Measurements from ENCODE around the gene SDSL. TPM values are rescaled to one million over a fixed set of nuclear protein-coding genes. Genes with fewer than 3 reads are reported as not detected.

The SDSL gene
- 10 to 100 TPM in 3 of 4 donors, 1 to 10 TPM in 1; 5.4 to 13.3 (median 11.7) TPM for polyA plus RNA-seq (ENCODE audit: insufficient read length in 4 of 4)

DNA sequence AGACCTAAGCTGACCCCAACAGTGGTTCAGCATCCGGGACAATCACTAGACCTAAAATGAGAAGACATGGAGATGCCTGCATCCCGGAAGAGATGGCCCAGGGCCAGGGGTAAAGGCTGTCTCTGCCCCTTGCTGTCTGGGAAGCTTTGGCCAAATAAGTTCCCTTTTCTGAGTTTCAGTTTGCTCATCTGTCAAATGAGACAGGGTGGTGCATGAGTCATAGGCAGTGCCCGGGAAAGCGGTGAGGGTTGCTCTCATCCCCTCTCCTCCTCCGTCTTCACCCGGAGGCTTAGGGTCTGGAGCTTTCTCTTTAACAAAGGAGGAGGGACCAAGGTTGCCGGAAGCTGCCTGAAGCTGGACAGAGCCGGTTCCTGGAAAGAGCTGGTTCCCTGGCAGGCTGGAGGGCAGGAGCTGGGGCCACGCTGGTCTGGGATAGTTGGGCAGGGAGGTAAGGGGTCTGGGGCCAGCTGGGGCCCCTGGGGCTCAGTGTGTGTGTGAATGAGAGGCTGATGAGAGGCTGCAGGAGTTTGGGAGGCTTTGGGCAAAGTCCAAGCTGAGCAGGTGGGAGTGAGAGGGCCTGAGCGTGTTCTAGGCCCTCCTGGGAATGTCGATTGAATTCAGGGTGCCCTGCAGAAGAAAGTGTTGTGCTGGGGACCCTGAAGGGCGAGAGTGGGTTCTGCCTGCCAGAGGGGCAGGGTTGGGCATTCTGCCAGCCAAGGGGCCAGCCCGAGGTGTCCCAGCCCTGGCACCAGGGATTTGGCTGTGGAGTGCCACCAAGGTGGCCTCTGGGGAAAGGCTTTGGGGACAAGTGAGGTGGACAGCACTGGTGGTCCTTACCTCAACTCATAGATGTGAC is at the start of gene SDSL:
TSS of gene SDSL (plus strand) at position 351 of the 856 bp plus-strand sequence. CDS start 5,603 bp downstream, outside the sequence.
- peak; percentile 38 to 63 (median 59) for DNase-seq (ENCODE audit: low read depth in 4 of 4, low spot score in 3 of 4)

DNA sequence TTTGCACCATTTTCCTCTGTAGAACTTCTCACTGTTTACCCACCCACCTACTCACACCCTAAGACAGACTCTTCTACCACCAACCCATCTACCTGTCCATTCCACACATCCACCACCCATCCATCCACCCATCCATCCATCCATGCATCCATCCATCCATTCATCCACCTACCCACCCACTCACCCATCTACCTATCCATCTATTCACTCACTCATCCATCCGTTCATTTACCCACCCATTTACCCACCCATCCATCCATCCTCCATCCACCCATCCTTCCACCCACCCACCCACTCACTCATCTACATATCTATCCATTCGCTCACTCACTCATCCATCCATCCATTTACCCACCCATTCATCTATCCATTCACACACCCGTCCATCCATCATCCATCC is 48.7 kb upstream of the SDSL start:
- no peak for DNase-seq (ENCODE audit: low read depth in 4 of 4, low spot score in 3 of 4)

DNA sequence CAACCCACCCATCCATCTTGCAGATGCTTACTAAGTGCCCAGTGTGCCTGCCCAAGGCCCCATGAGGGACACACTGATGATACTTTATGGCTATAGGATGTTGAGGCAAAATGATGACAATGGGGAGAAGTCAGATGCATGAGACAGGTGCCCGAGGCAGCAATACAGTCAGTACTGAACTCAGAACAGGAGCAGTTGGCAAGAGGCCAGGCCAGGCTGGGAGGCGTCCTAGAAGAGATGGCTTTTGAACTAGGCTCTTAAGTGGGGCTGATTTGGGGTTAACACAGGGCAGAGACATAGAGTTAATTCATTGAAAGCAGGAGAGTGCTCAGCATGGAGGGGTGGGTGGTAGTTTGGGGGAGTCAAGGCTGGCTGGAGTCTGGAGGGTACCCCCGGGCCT is 48.2 kb upstream of the SDSL start:
- DNase-seq (ENCODE audit: low read depth in 4 of 4, low spot score in 3 of 4), result no peak

DNA sequence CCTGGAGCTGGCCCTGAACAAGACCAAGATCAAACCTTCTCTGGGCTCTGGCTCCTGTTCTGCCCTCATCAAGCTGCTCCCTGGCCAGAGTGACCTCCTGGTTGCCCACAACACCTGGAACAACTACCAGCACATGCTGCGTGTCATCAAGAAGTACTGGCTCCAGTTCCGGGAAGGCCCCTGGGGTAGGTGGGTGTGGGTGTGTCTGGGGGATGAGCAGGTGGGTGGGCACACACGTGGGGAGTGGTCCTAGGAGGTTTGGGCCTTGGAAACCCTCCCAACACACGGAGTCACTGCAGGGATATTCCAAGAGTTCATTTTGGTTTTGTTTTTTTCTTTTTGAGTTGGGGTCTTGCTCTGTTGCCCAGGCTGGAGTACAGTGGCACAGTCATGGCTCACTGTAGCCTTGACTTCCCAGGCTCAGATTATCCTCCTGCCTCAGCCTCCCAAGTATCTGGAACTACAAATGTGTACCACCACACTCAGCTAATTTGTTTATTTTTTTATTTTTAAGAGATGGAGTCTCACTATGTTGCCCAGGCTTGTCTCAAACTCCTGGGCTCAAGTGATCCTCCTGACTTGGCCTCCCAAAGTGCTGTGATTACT is 47.3 kb upstream of the SDSL start:
- DNase-seq (ENCODE audit: low read depth in 4 of 4, low spot score in 3 of 4), result no peak

- no peak for DNase-seq (ENCODE audit: low read depth in 4 of 4, low spot score in 3 of 4)
Observed at GRCh38 chr12:113378291-113378690, 43.9 kb upstream of the SDSL start.

DNA sequence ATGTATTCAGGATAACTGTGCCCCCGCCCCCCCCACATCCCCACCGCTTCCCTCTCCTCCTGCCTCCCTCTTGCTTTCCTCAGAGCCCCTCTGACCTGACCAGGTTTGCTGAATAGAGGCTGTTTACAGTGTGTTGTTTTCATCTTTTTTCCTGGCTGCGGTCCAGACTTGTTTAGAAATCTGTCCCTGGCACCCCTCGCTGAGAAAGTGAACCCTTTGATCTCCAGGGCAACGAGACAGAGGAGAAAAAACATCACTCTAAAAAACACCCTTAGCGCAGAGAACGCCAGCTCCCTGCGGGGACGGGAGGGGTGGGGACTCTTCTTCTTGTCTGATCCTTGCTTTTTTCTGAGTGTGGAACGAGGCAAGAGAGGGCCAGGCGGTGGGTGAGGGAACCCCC is 41.0 kb upstream of the SDSL start:
- no peak for DNase-seq (ENCODE audit: low read depth in 4 of 4, low spot score in 3 of 4)

DNA sequence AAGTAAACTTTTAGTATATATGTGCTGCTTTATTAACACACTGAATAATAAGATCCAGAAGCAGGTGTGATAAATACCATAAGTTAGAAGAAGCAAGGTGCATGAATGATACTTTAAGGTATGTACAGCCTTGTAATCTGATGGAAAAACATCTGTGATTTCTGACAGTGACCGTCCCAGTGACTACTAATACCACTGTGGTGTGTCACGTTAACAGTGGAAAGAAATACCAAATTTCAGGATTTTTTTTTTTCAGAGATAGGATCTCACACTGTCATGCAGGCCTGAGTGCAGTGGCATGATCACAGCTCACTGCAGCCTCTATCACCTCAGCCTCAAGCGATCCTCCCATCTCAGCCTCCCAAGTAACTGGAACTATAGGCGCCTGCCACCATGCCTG is 40.0 kb upstream of the SDSL start:
- no peak for DNase-seq (ENCODE audit: low read depth in 4 of 4, low spot score in 3 of 4)

DNA sequence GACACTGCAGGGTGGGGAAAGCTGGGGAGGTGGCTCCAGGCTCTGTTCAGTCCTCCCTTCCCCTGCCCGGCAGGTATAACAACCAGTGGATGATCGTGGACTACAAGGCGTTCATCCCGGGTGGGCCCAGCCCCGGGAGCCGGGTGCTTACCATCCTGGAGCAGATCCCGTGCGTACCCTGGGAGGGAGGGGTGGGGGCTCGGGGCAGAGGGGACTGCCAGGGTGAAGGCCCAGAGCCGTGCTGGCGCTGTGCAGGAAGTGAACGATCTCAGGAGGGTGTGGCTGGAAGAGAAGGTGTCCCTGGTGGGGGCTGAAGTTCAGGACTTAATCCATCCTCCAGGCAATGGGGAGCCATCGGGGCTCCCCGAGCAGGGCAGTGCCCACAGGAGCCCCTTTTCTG is 37.4 kb upstream of the SDSL start:
- no peak for DNase-seq (ENCODE audit: low read depth in 4 of 4, low spot score in 3 of 4)

DNA sequence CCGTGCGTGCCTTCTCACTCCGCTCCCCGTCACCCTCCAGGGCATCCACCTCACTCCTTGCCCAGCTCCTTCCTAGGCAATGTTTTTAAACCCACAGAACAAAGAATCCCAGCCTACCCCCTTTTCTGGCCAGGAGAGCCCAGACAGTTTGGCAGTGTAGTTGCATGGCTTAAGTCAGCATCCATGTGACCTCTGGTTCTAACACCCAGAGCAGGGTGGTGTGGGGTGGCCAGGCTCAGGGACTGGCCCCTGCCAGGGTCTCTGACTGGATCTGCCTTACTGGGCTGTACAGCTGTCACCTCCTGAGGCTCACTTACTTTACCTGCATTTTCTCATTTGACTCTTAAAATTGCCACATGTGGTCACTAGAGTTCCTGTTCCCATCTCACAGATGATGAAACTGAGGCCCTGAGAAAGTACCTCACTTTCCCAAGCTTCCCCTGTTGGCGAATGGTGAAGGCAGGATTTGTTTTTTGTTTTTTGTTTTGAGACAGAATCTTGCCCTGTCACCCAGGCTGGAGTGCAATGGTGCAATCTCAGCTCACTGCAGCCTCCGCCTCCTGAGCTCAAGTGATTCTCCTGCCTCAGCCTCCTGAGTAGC is 36.8 kb upstream of the SDSL start:
- no peak for DNase-seq (ENCODE audit: low read depth in 4 of 4, low spot score in 3 of 4)

DNA sequence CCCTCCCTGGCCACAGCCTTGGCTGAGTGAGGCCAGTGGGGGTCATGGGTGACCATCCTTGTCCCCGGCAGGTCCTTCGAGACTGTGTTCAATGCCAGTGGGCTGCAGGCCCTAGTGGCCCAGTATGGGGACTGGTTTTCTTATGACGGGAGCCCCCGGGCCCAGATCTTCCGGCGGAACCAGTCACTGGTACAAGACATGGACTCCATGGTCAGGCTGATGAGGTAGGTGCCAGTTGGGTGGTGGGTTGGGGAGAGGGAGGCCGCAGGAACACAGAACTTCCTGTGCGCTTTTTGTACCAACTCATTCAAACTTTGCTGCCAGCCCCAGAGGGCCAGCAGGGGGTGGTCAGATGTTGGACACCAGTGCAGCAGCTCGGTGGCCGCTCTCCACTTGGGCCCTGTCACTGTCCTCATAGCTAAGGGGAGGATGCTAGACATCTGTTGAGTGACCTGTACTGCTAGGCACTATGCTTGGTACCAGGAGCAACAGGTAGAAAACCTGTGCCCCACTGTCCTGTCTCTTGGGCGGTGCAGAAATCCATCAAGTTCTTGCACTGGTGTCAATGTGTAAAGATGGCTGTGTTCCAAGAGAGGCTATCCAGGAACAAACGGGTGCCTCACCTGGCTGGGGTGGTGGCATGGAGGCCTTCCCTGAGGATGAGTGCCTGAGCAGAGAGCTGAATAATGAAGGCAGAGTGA is 35.2 kb upstream of the SDSL start:
- no peak for DNase-seq (ENCODE audit: low read depth in 4 of 4, low spot score in 3 of 4)

- no peak for DNase-seq (ENCODE audit: low read depth in 4 of 4, low spot score in 3 of 4)
Observed at GRCh38 chr12:113387631-113388030, 34.5 kb upstream of the SDSL start.

DNA sequence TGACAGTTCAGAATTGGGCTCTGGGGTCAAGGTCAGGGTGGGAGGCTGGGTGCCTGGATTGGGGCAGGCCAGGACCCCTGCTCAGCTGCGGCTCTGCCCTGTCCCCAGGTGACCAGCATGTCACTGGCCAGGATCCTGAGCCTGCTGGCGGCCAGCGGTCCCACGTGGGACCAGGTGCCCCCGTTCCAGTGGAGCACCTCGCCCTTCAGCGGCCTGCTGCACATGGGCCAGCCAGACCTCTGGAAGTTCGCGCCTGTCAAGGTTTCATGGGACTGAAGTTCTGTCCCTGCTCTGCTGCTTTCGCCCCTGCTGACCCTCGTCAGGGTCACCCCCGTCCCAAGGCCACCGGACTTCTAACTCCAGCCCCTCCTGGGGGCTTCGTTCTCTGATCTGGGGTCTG is 33.8 kb upstream of the SDSL start:
- DNase-seq (ENCODE audit: low read depth in 4 of 4, low spot score in 3 of 4), result no peak

- no peak for DNase-seq (ENCODE audit: low read depth in 4 of 4, low spot score in 3 of 4)
Observed at GRCh38 chr12:113390064-113391043, 31.8 kb upstream of the SDSL start.

DNA sequence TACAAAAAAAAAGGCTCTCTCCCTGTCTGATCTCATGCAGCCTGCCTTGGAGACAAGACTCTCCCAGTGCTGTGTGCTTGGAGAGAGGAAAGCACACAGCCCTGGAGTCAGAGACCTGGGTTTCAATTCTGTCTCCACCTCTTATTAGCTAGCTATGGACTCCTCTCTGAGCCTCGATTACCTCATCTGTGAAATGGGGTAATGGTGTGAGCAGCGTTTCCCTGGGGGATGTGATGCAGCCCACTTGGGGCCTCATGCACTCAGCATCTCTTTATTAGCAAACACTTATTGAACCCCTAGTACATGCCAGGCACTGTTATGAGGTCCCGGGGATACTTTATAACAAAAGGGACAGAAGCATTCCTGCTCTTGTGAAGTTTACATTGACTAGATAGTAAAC is 31.0 kb upstream of the SDSL start:
- DNase-seq (ENCODE audit: low read depth in 4 of 4, low spot score in 3 of 4), result no peak

- DNase-seq (ENCODE audit: low read depth in 4 of 4, low spot score in 3 of 4), result no peak
Observed at GRCh38 chr12:113391650-113392337, 30.4 kb upstream of the SDSL start.

DNA sequence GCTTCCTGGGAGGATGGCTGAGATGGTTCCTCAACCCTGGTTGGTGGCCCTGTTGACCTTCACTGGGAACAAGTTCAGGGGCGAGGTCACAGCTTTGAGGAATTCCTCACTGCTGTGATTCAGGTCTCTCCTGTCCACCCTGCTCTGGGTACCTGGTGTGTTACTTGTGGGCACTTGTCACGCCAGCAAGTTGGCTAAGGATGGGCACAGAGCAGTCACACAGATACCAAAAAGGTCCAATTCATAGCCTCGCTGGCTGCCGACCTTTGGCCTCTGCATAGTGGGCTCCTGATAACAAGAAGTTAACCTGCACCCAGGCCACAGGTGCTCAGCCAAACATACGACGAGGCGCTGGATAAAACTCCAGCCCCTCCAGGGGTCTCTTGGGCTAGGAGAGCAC is 29.7 kb upstream of the SDSL start:
- DNase-seq (ENCODE audit: low read depth in 4 of 4, low spot score in 3 of 4), result no peak

DNA sequence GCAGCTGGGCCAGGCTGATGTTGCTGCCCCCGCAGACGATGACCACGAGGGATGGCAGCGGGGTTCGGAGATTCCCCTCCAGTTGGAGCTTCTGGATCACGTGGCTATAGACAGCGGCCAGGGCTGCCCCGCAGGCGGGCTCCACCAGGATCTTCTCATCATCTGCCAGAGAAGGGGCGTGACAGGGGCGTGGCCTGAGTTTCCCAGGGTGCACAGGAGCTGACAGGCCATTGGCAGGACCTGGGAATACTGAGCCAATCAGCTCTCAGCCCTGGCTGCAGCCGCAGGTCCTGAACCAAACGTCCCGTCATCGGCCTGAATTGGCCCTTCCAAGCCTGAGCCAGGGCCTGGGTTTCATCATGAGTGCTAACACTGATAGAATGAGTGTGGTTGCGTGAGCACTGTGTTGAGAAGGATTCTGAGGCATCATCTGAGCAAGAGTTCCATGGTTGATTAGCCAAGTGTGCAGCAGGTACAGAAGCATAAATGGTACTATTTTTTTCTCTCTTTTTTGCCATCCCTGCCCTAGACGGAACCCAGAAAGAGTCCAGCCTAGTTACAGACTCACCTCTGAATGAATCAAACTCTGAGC is 29.1 kb upstream of the SDSL start:
- DNase-seq (ENCODE audit: low read depth in 4 of 4, low spot score in 3 of 4), result no peak

DNA sequence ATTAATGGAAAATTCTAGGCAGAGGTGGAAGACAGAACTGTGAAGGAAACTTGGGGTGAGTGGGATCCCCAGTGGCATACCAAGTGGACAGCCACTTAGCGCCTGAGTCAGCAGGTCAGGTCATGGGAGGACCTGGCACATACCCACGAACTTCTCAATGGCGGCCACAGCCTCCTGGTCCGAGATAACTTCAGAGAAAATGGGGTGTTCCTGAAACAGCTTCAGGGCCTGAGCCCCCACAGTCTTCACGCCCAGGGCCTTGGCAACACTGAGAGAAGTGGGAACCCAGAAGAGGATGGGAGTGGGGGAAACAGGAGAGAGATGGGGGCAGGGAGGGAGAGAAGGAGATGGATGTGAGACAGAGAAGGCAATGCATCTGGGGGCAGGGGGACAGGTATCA is 28.4 kb upstream of the SDSL start:
- DNase-seq (ENCODE audit: low read depth in 4 of 4, low spot score in 3 of 4), result no peak

GRCh38 chr12:113395119-113395518 is 27.1 kb upstream of the SDSL start:
- DNase-seq (ENCODE audit: low read depth in 4 of 4, low spot score in 3 of 4), result no peak
